K562 (cell line): ENCODE results near the gene ZEB2. TPM values are rescaled to one million over a fixed set of nuclear protein-coding genes. Genes with fewer than 3 reads are reported as not detected.
A peak's percentile ranks its signal among the peaks of the same experiment; 100 is the strongest.

Experiments
- ATAC-seq: fragments of 200-7000 bp; cut with Tn5 transposase; 3 replicates; pipeline ENCODE4 v1.9.1; 2020; ENCODE audit warnings: moderate library complexity
- BruUV-seq: library from RNA; stranded (reverse); fragments of 400-500 nt; replicated peaks from 2 replicates; lab custom pipeline; 2021; lab: Mats Ljungman, UMichigan
- CTCF ChIA-PET: fragments of 300-600 bp; formaldehyde crosslinking; extraction: SDS; loops from one replicate; lab custom pipeline; 2021; ENCODE audit warnings: low intra/inter-chr PET ratio; lab: Yijun Ruan, JAX
- POLR2A ChIA-PET: fragments of 300-600, 350-650 bp; sonication (Branson Sonifier 250); formaldehyde crosslinking; extraction: SDS; loops from one replicate; lab custom pipeline; 2021; ENCODE audit warnings: antibody characterized with exemption, inconsistent platforms; lab: Yijun Ruan, JAX
- DNase-seq, 4 experiments: peaks; one replicate each; pipeline versions ENCODE4 v3.0.0 to v3.0.0-alpha.2; 2011 to 2018; ENCODE audit warnings: low spot score in 3 of 4, mixed read lengths in 3 of 4; ENCODE audit errors: extremely low read depth in 1 of 4
- FAIRE-seq: peaks from 2 replicates; lab custom pipeline; 2011; peaks lifted over from hg19 to GRCh38; lab: Jason Lieb, UNC
- H2AFZ ChIP-seq: 2 replicates; pipeline ENCODE4 v1.6.0; 2011; ENCODE audit warnings: low read depth, low read length, control low read depth, inconsistent platforms
- H3K27ac ChIP-seq: fragments of 200-600 bp; 3 replicates; pipeline ENCODE4 v1.8.0; 2011; ENCODE audit warnings: low read depth, mild to moderate bottlenecking, control low read depth, inconsistent platforms, low read length, moderate library complexity, mixed read lengths; ENCODE audit errors: extremely low read depth
- H3K27me3 ChIP-seq, 2 experiments: fragments of 300-600 bp in 1 of 2; 2 replicates in 1 of 2; 3 replicates in 1 of 2; pipeline versions ENCODE4 v1.6.0 to v1.8.0; 2011; ENCODE audit warnings: inconsistent platforms in 2 of 2, low read length in 2 of 2, mild to moderate bottlenecking in 1 of 2, mixed read lengths in 1 of 2, moderate library complexity in 1 of 2; ENCODE audit not compliant: control insufficient read depth in 2 of 2, insufficient read depth in 2 of 2
- H3K36me3 ChIP-seq: fragments of 300-600 bp; 3 replicates; pipeline ENCODE4 v1.8.0; 2011; ENCODE audit warnings: mild to moderate bottlenecking, low read length, inconsistent platforms; ENCODE audit not compliant: control insufficient read depth, insufficient read depth
- H3K4me1 ChIP-seq, 2 experiments: fragments of 200-600 bp in 1 of 2; replicated peaks in 1 of 2; 2 replicates in 1 of 2; 3 replicates in 1 of 2; pipeline versions ENCODE4 v1.5.1 to v1.8.0; 2011; ENCODE audit warnings: inconsistent platforms in 2 of 2, low read length in 2 of 2, mild to moderate bottlenecking in 1 of 2, mixed read lengths in 1 of 2, moderate library complexity in 1 of 2; ENCODE audit not compliant: control insufficient read depth in 2 of 2, insufficient read depth in 2 of 2
- H3K4me2 ChIP-seq: 2 replicates; pipeline ENCODE4 v1.6.1; 2011; ENCODE audit warnings: low read length, control low read depth, inconsistent platforms, mixed read lengths; ENCODE audit not compliant: insufficient read depth
- H3K4me3 ChIP-seq: fragments of 200-600 bp; sonication (generic), shearing (Covaris generic); 2 replicates; pipeline ENCODE4 v1.5.1; 2016; ENCODE audit warnings: control low read depth, inconsistent platforms
- H3K79me2 ChIP-seq: fragments of 200-600 bp; 3 replicates; pipeline ENCODE4 v1.8.0; 2011; ENCODE audit warnings: low read length, inconsistent platforms; ENCODE audit not compliant: control insufficient read depth, insufficient read depth
- H3K9ac ChIP-seq, 2 experiments: 2 replicates each; pipeline versions ENCODE4 v1.6.0 to v1.6.1; 2011; ENCODE audit warnings: low read depth in 2 of 2, low read length in 2 of 2, control low read depth in 1 of 2, inconsistent platforms in 1 of 2, mild to moderate bottlenecking in 1 of 2, mixed read lengths in 1 of 2; ENCODE audit not compliant: insufficient read depth in 1 of 2
- H3K9me1 ChIP-seq: one replicate; pipeline ENCODE4 v1.6.0; 2011; ENCODE audit warnings: inconsistent platforms, mild to moderate bottlenecking, low read length, moderate library complexity; ENCODE audit not compliant: control insufficient read depth, insufficient read depth
- H3K9me3 ChIP-seq: replicated peaks from 2 replicates; pipeline ENCODE4 v1.5.1; 2011; ENCODE audit warnings: low read depth, low read length, inconsistent platforms; ENCODE audit not compliant: control insufficient read depth, insufficient read depth
- H4K20me1 ChIP-seq: replicated peaks from 2 replicates; pipeline ENCODE4 v1.6.1; 2011; ENCODE audit warnings: low read length, inconsistent platforms, mixed read lengths; ENCODE audit not compliant: control insufficient read depth, insufficient read depth
- ARID2 ChIP-seq: fragments of 450-650 bp; IDR thresholded peaks from 2 replicates; pipeline ENCODE4 v1.6.1; 2017; ENCODE audit warnings: antibody characterized with exemption, mild to moderate bottlenecking
- ELF4 ChIP-seq: fragments of 450-650 bp; formaldehyde crosslinking; IDR thresholded peaks from 2 replicates; pipeline ENCODE4 v1.4.0; 2022; ENCODE audit warnings: missing genetic modification characterization
- FOXJ2 ChIP-seq: fragments of 200-800 bp; sonication (Bioruptor generic); IDR thresholded peaks from 2 replicates; pipeline ENCODE4 v1.6.1; 2016; ENCODE audit warnings: missing genetic modification characterization, missing compliant biosample characterization
- LARP7 ChIP-seq: fragments of 450-650 bp; IDR thresholded peaks from 2 replicates; pipeline ENCODE4 v1.6.1; 2016
- PCBP1 ChIP-seq: fragments of 200-400 bp; formaldehyde crosslinking; IDR thresholded peaks from 2 replicates; pipeline ENCODE4 v1.6.1; 2018; ENCODE audit warnings: mild to moderate bottlenecking, low read depth, low read length; ENCODE audit not compliant: poor library complexity, severe bottlenecking
- POLR2G ChIP-seq: fragments of 200-400 bp; formaldehyde crosslinking; IDR thresholded peaks from 2 replicates; pipeline ENCODE4 v1.6.1; 2017; ENCODE audit warnings: low read depth, mild to moderate bottlenecking, antibody characterized with exemption, low read length, moderate library complexity
- PTBP1 ChIP-seq: fragments of 200-400 bp; formaldehyde crosslinking; IDR thresholded peaks from 2 replicates; pipeline ENCODE4 v1.6.1; 2017; ENCODE audit warnings: low read depth, low read length
- RFX1 ChIP-seq: fragments of 450-650 bp; IDR thresholded peaks from 2 replicates; pipeline ENCODE4 v1.6.1; 2016; ENCODE audit warnings: mild to moderate bottlenecking, moderate library complexity
- TCF3 ChIP-seq: sonication (generic); formaldehyde crosslinking; IDR thresholded peaks from 2 replicates; pipeline ENCODE4 v1.4.0; 2020; ENCODE audit warnings: mild to moderate bottlenecking, missing genetic modification reagents
- ZNF140 ChIP-seq: fragments of 250-450 bp; sonication (Bioruptor Pico); IDR thresholded peaks from 2 replicates; pipeline ENCODE4 v1.8.0; 2021; ENCODE audit warnings: moderate library complexity, mild to moderate bottlenecking, inconsistent platforms
- ZNF589 ChIP-seq: fragments of 200-800 bp; sonication (Bioruptor generic); IDR thresholded peaks from 2 replicates; pipeline ENCODE4 v1.6.1; 2016; ENCODE audit warnings: low read depth, missing genetic modification characterization, missing compliant biosample characterization
- WGBS: fragments of 100-300 bp; shearing (Covaris generic); methylation state at CpG from one replicate; pipeline ENCODE4 v1.1.6; 2016; ENCODE audit warnings: low coverage, mixed read lengths; ENCODE audit not compliant: insufficient coverage; ENCODE audit errors: missing lambda C conversion rate; 5-methylcytosine and 5-hydroxymethylcytosine counted together
- in situ Hi-C: fragments of 300-500 bp; cut with MboI; formaldehyde crosslinking; loops from 4 replicates; pipeline ENCODE4 v1.15.0; 2018; ENCODE audit warnings: inconsistent platforms, mixed read lengths
- intact Hi-C: fragments of 100-400 bp; cut with micrococcal nuclease; formaldehyde crosslinking; loops from 2 replicates; pipeline ENCODE4 v1.14.2; 2022
- polyA plus RNA-seq, 8 experiments: library from polyadenylated mRNA; depleted of rRNA in 4 of 8; stranded (reverse) in 5 of 8; unstranded in 3 of 8; fragments of >200 nt; fragmentation: Nextera tagmentation in 2 of 8; fragmentation: Illumina TruSeq in 1 of 8; extraction: Ambion mirVana in 2 of 8; extraction: Trizol in 1 of 8; gene quantifications; 2 replicates each; pipeline versions ENCODE4 v1.2.1 to v1.2.3, GENCODE V29; 2011 to 2014; ENCODE audit warnings: inconsistent platforms in 1 of 8, missing spikeins in 1 of 8
- total RNA-seq, 7 experiments: library from RNA; depleted of rRNA in 6 of 7; stranded (reverse); fragments of >200 nt in 6 of 7; fragmentation: Illumina TruSeq in 2 of 7; extraction: Trizol in 2 of 7; gene quantifications; 2 replicates each; pipeline versions ENCODE4 v1.2.1 to v1.2.3, GENCODE V29; 2011 to 2021; ENCODE audit warnings: low replicate concordance in 1 of 7
- TF ChIP-seq, protein P1 (sequence below): fragments of 450-650 bp; IDR thresholded peaks from 2 replicates; pipeline ENCODE4 v1.6.1; 2017; ENCODE audit warnings: antibody characterized with exemption, mild to moderate bottlenecking
- TF ChIP-seq, protein P2 (sequence below): fragments of 450-650 bp; IDR thresholded peaks from 2 replicates; pipeline ENCODE4 v1.6.1; 2017; ENCODE audit warnings: antibody characterized with exemption
- TF ChIP-seq, protein P3 (sequence below): sonication (generic); formaldehyde crosslinking; IDR thresholded peaks from 2 replicates; pipeline ENCODE4 v1.5.0; 2020; ENCODE audit warnings: missing genetic modification reagents

The ZEB2 gene
- total and polyA plus RNA-seq, 9 of the 15 experiments (the other 6 are each of a cell fraction or from before 2014, with no cell fraction given), result 15.1 to 113 (median 72.3) TPM

DNA sequence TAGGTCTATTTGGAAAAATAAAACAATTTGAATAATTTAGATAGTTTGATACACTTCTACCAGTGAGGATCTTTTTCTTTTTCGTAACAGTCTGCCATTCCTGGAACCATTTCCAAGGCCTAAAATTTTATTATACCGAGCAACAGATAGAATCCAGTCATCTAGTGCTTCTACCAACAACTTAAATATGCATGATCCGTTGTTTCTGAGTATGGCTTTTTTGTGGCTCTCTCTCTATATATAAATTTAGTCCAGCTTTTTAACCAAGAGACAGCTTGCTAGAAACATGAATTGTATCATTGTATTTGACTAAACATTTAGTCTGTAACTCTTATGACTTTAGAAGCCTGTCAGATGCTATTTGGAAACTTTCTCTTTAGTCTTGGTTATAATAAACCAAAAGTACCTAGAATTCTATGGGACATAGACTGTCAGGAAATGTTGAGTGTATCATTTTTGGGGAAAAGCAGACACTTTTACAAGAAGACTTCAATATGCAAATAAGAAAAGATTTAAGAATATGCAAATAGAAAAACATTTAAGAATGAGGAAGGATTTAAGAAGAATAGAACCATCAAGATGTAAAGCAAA, 161.4 kb downstream of the ZEB2 start:
- no peak for TF ChIP-seq POLR2G
- no peak for TF ChIP-seq PTBP1
- TF ChIP-seq ARID2, result no peak
- TF ChIP-seq, protein P1, sequence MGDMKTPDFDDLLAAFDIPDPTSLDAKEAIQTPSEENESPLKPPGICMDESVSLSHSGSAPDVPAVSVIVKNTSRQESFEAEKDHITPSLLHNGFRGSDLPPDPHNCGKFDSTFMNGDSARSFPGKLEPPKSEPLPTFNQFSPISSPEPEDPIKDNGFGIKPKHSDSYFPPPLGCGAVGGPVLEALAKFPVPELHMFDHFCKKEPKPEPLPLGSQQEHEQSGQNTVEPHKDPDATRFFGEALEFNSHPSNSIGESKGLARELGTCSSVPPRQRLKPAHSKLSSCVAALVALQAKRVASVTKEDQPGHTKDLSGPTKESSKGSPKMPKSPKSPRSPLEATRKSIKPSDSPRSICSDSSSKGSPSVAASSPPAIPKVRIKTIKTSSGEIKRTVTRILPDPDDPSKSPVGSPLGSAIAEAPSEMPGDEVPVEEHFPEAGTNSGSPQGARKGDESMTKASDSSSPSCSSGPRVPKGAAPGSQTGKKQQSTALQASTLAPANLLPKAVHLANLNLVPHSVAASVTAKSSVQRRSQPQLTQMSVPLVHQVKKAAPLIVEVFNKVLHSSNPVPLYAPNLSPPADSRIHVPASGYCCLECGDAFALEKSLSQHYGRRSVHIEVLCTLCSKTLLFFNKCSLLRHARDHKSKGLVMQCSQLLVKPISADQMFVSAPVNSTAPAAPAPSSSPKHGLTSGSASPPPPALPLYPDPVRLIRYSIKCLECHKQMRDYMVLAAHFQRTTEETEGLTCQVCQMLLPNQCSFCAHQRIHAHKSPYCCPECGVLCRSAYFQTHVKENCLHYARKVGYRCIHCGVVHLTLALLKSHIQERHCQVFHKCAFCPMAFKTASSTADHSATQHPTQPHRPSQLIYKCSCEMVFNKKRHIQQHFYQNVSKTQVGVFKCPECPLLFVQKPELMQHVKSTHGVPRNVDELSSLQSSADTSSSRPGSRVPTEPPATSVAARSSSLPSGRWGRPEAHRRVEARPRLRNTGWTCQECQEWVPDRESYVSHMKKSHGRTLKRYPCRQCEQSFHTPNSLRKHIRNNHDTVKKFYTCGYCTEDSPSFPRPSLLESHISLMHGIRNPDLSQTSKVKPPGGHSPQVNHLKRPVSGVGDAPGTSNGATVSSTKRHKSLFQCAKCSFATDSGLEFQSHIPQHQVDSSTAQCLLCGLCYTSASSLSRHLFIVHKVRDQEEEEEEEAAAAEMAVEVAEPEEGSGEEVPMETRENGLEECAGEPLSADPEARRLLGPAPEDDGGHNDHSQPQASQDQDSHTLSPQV, result 0 out of 2 replicates have a peak, but pooled peaks have one; percentile 22
- peak; percentile 53; the same call in 1 of the 2 replicates for TF ChIP-seq ZNF589 (CRISPR knock-in tag)
- no peak for TF ChIP-seq ELF4
- no peak for TF ChIP-seq RFX1
- TF ChIP-seq ZNF140 (CRISPR knock-in tag), result no peak
- TF ChIP-seq LARP7, result no peak
- TF ChIP-seq, protein P2, sequence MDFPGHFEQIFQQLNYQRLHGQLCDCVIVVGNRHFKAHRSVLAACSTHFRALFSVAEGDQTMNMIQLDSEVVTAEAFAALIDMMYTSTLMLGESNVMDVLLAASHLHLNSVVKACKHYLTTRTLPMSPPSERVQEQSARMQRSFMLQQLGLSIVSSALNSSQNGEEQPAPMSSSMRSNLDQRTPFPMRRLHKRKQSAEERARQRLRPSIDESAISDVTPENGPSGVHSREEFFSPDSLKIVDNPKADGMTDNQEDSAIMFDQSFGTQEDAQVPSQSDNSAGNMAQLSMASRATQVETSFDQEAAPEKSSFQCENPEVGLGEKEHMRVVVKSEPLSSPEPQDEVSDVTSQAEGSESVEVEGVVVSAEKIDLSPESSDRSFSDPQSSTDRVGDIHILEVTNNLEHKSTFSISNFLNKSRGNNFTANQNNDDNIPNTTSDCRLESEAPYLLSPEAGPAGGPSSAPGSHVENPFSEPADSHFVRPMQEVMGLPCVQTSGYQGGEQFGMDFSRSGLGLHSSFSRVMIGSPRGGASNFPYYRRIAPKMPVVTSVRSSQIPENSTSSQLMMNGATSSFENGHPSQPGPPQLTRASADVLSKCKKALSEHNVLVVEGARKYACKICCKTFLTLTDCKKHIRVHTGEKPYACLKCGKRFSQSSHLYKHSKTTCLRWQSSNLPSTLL, result no peak
- TF ChIP-seq FOXJ2 (tag), result peak; percentile 2; the same call in 1 of the 2 replicates
- TF ChIP-seq, protein P3, sequence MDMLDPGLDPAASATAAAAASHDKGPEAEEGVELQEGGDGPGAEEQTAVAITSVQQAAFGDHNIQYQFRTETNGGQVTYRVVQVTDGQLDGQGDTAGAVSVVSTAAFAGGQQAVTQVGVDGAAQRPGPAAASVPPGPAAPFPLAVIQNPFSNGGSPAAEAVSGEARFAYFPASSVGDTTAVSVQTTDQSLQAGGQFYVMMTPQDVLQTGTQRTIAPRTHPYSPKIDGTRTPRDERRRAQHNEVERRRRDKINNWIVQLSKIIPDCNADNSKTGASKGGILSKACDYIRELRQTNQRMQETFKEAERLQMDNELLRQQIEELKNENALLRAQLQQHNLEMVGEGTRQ (CRISPR knock-in tag), result no peak
- TF ChIP-seq PCBP1, result no peak
- no peak for TF ChIP-seq TCF3 (CRISPR knock-in tag)
- Histone ChIP-seq H3K27ac (peak overlapping the region; percentile 45), H2AFZ (peak overlapping the region; percentile 82), H3K79me2 (no peaks in the 10 kb centered on the region), H3K9ac (peak overlapping the region in 1 of 2 experiments; percentile 49; a peak in 2 of 4 replicates), H3K9me1 (no peaks in the 10 kb centered on the region), H4K20me1 (no peaks in the 10 kb centered on the region), H3K9me3 (no peaks in the 10 kb centered on the region), H3K36me3 (no peaks in the 10 kb centered on the region), H3K4me1 (peaks cover 3 to 33% of the 10 kb centered on the region in 2 experiments; a peak in 4 of 5 replicates), H3K4me3 (no peak overlapping the region), H3K4me2 (peak overlapping the region; percentile 59; the same call in 1 of the 2 replicates), H3K27me3 (no peaks in the 10 kb centered on the region)
- POLR2A ChIA-PET, result interaction anchor here (1.0 to 1.8 kb wide), 3 partner anchors 8 to 16 kb away, joined by 3 to 5 read pairs (median 3); no protein-coding TSS in a partner anchor
- no TSS peak for BruUV-seq
- WGBS, result 38% methylated on average over 3 of the region's 3 CpGs
- intact Hi-C loops (loop anchor here (5.0 kb wide), 2 partner anchors 164 to 224 kb away; partner anchors contain the start of gene ZEB2), in situ Hi-C loops (no loop called here)
- DNase-seq, result no peak
- FAIRE-seq, result no peak
- no peak for ATAC-seq
- CTCF ChIA-PET, result no interaction called here
